ENCODE results near the gene CORO2A.
"Not testable (repeated sequence)": the region's sequence is repeated elsewhere in the genome, so short reads cannot be mapped to it uniquely, and the experiment has no call there.

CORO2A gene

DNA sequence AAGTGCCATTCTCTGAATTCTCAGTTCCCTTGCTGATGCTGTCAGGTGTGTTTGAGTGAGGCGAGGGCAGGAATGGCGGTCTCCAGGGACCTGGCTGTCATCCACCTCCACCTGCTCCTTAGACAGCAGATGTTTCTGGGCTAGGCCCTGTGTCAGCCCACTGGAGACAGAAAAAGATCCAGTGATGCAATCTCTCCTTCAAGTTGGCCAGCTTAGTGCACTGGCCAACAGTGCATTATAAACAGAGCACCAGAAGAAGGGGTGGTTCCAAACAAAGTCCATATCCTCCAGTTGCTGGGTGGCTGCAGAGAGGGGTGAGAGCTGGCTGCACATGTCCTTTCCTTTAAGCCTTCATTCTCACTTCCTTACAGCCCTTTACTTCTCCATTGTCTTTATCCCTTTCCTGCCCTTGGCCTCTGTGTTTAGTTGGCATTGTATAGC lies 109.4 kb downstream of the CORO2A start:
- H3K9me3 ChIP-seq (ENCODE audit: control extremely low read depth in 1 of 5, control insufficient read depth in 4 of 5, insufficient read depth in 2 of 5, low read depth in 1 of 5, low read length in 4 of 5), result no peaks in the 10 kb centered on the region
- H3K4me3 ChIP-seq (ENCODE audit: control insufficient read depth in 1 of 7, extremely low read depth in 1 of 7, insufficient read depth in 4 of 7, low read depth in 2 of 7, low read length in 6 of 7), result no peak overlapping the region
- no peaks in the 10 kb centered on the region for H3K27me3 ChIP-seq (replicated peaks in 2 of 5; ENCODE audit: control insufficient read depth in 4 of 5, insufficient read depth in 5 of 5, low read length in 4 of 5)
- WGBS (ENCODE audit: insufficient coverage), result 100% methylated on average over 2 of the region's 2 CpGs
- ChIA-PET CTCF (interaction anchor here (1.0 kb wide), 1 partner anchor 9 kb away, joined by 3 read pairs; no protein-coding TSS in a partner anchor), POLR2A (no interaction called here)
- H3K4me1 ChIP-seq (ENCODE audit: control extremely low read depth in 1 of 4, control insufficient read depth in 4 of 4, insufficient read depth in 4 of 4, low read length in 3 of 4), result peaks cover 0 to 9% (median 3%) of the 10 kb centered on the region in 4 experiments
- peaks cover 22 to 92% (median 59%) of the 10 kb centered on the region in 4 experiments for H3K36me3 ChIP-seq (ENCODE audit: control insufficient read depth in 4 of 4, insufficient read depth in 4 of 4, low read length in 3 of 4)
- no peak overlapping the region for H3K27ac ChIP-seq (ENCODE audit: insufficient read depth in 1 of 2, low read depth in 1 of 2, low read length in 2 of 2, poor library complexity in 1 of 2, severe bottlenecking in 2 of 2)
- no peak for DNase-seq

DNA sequence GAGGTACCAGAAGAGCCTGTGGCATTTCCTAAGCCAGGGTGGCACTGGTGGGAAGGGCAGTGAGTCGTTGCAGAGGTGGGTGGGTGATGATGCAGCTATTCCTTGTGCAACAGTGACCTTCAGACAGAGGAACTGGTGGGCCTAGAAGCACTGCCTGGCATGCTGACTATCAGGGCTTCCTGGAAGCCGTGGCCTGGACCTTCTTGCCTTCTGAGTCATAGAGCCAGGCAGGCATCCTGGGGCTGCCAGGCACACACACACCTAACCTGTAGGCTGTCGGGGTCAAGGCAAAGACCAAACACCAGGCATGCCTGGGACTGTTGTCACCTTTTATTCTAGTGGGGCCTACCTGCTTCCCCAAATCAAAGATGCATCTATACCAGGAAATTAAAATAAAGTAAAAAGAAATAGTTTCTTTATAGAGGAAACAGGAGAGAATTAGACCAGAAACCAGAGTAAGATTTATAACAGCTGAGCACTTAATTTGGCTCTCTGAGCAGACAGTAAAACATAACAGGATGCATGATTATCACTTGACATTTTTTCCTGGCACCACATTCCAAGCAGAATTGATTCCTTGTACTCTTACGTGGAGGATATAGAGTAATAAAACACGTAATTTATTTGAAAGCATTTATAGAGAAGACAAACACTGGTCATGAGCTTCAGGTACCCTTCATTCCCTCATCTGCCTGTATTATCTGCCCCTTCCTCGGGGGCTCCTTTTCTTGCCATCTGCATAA lies 110.8 kb downstream of the CORO2A start:
- Histone ChIP-seq H3K4me3 (ENCODE audit: control insufficient read depth in 1 of 7, extremely low read depth in 1 of 7, insufficient read depth in 4 of 7, low read depth in 2 of 7, low read length in 6 of 7) (no peak overlapping the region), H3K27me3 (replicated peaks in 2 of 5; ENCODE audit: control insufficient read depth in 4 of 5, insufficient read depth in 5 of 5, low read length in 4 of 5) (no peaks in the 10 kb centered on the region), H3K27ac (ENCODE audit: insufficient read depth in 1 of 2, low read depth in 1 of 2, low read length in 2 of 2, poor library complexity in 1 of 2, severe bottlenecking in 2 of 2) (no peak overlapping the region), H3K9me3 (ENCODE audit: control extremely low read depth in 1 of 5, control insufficient read depth in 4 of 5, insufficient read depth in 2 of 5, low read depth in 1 of 5, low read length in 4 of 5) (no peaks in the 10 kb centered on the region), H3K4me1 (ENCODE audit: control extremely low read depth in 1 of 4, control insufficient read depth in 4 of 4, insufficient read depth in 4 of 4, low read length in 3 of 4) (no peaks in the 10 kb centered on the region), H3K36me3 (ENCODE audit: control insufficient read depth in 4 of 4, insufficient read depth in 4 of 4, low read length in 3 of 4) (peaks cover 22 to 92% (median 65%) of the 10 kb centered on the region in 4 experiments)
- POLR2A ChIA-PET, result no interaction called here
- DNase-seq, result peak in 1 of 3 donors; percentile 14
- 75% methylated on average over 4 of the region's 6 CpGs for WGBS (ENCODE audit: insufficient coverage)
- CTCF ChIA-PET, result interaction anchor here (0.6 to 1.8 kb wide), 5 partner anchors 9 to 712 kb away, joined by 3 to 4 read pairs (median 3); no protein-coding TSS in a partner anchor

DNA sequence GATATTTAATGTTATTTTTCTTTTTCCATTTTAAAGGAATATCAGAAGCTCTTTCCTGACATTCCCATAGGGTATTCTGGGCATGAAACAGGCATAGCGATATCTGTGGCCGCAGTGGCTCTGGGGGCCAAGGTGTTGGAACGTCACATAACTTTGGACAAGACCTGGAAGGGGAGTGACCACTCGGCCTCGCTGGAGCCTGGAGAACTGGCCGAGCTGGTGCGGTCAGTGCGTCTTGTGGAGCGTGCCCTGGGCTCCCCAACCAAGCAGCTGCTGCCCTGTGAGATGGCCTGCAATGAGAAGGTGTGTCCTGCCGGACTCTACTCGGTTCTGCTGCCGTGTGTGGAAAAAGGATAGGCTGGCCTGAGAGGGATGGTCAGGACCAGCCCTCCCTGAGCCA lies 111.7 kb downstream of the CORO2A start:
- Histone ChIP-seq H3K36me3 (ENCODE audit: control insufficient read depth in 4 of 4, insufficient read depth in 4 of 4, low read length in 3 of 4) (peaks cover 22 to 88% (median 63%) of the 10 kb centered on the region in 4 experiments), H3K9me3 (ENCODE audit: control extremely low read depth in 1 of 5, control insufficient read depth in 4 of 5, insufficient read depth in 2 of 5, low read depth in 1 of 5, low read length in 4 of 5) (no peaks in the 10 kb centered on the region), H3K27ac (ENCODE audit: insufficient read depth in 1 of 2, low read depth in 1 of 2, low read length in 2 of 2, poor library complexity in 1 of 2, severe bottlenecking in 2 of 2) (no peak overlapping the region), H3K4me3 (ENCODE audit: control insufficient read depth in 1 of 7, extremely low read depth in 1 of 7, insufficient read depth in 4 of 7, low read depth in 2 of 7, low read length in 6 of 7) (no peak overlapping the region), H3K4me1 (ENCODE audit: control extremely low read depth in 1 of 4, control insufficient read depth in 4 of 4, insufficient read depth in 4 of 4, low read length in 3 of 4) (no peaks in the 10 kb centered on the region), H3K27me3 (replicated peaks in 2 of 5; ENCODE audit: control insufficient read depth in 4 of 5, insufficient read depth in 5 of 5, low read length in 4 of 5) (no peaks in the 10 kb centered on the region)
- WGBS (ENCODE audit: insufficient coverage), result 97% methylated on average over 12 of the region's 12 CpGs
- POLR2A ChIA-PET, result interaction anchor here (0.6 to 1.1 kb wide), 2 partner anchors 9 to 74 kb away, joined by 3 read pairs; no protein-coding TSS in a partner anchor
- CTCF ChIA-PET, result interaction anchor here (1.2 to 1.8 kb wide), 4 partner anchors 9 to 23 kb away, joined by 3 to 4 read pairs (median 4); no protein-coding TSS in a partner anchor
- DNase-seq, result no peak

DNA sequence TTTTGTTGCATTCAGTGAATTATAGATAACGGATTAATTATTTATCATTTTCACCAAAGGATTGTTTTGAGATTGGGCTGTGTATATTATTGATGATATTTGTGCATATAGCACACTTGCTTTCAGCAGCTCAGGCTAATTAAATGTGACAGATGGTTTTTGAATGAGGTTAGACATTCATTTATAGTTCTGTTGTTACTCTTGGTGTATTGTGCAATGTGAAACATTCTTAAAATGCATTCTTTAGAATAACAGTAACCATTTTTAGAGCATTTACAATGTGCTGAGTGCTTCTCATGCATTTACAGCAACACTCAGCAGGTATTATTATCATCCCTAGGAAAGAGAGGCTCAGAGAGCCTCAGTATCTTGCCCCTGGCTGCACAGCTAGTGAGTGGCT lies 112.1 kb downstream of the CORO2A start:
- peaks cover 22 to 84% (median 60%) of the 10 kb centered on the region in 4 experiments for H3K36me3 ChIP-seq (ENCODE audit: control insufficient read depth in 4 of 4, insufficient read depth in 4 of 4, low read length in 3 of 4)
- H3K4me3 ChIP-seq (ENCODE audit: control insufficient read depth in 1 of 7, extremely low read depth in 1 of 7, insufficient read depth in 4 of 7, low read depth in 2 of 7, low read length in 6 of 7), result no peak overlapping the region
- no peaks in the 10 kb centered on the region for H3K9me3 ChIP-seq (ENCODE audit: control extremely low read depth in 1 of 5, control insufficient read depth in 4 of 5, insufficient read depth in 2 of 5, low read depth in 1 of 5, low read length in 4 of 5)
- ChIA-PET POLR2A (interaction anchor here (0.6 to 1.1 kb wide), 2 partner anchors 9 to 75 kb away, joined by 3 read pairs; no protein-coding TSS in a partner anchor), CTCF (interaction anchor here (0.7 to 1.3 kb wide), 2 partner anchors 11 to 24 kb away, joined by 3 to 4 read pairs; no protein-coding TSS in a partner anchor)
- WGBS (ENCODE audit: insufficient coverage), result no CpG with 5 or more reads among the region's 1 CpG
- DNase-seq, result no peak
- H3K27ac ChIP-seq (ENCODE audit: insufficient read depth in 1 of 2, low read depth in 1 of 2, low read length in 2 of 2, poor library complexity in 1 of 2, severe bottlenecking in 2 of 2), result no peak overlapping the region
- H3K4me1 ChIP-seq (ENCODE audit: control extremely low read depth in 1 of 4, control insufficient read depth in 4 of 4, insufficient read depth in 4 of 4, low read length in 3 of 4), result peaks cover 0 to under 1% (median 0%) of the 10 kb centered on the region in 4 experiments
- H3K27me3 ChIP-seq (replicated peaks in 2 of 5; ENCODE audit: control insufficient read depth in 4 of 5, insufficient read depth in 5 of 5, low read length in 4 of 5), result no peaks in the 10 kb centered on the region

DNA sequence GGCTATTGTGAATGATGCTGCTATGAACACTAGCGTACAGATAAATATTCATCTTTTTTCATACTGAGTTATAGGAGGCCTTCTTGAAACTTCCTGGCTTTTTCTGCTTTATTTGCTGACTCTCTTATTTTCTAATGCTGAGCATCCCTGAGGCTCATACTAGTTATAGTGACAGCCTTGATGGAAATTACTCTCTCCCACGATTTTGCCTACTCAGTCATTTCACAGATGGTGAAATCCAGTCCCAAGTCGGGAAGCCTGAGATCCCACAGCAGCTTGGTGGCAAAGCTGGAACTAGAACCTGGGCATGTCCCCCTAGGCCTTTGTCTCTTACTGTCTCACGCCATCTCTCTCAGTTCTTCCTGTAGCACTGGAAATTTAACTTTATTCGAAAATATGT lies 113.5 kb downstream of the CORO2A start:
- POLR2A ChIA-PET, result interaction anchor here (0.7 kb wide), 1 partner anchor 18 kb away, joined by 4 read pairs; no protein-coding TSS in a partner anchor
- DNase-seq, result no peak
- no peaks in the 10 kb centered on the region for H3K27me3 ChIP-seq (replicated peaks in 2 of 5; ENCODE audit: control insufficient read depth in 4 of 5, insufficient read depth in 5 of 5, low read length in 4 of 5)
- CTCF ChIA-PET, result interaction anchor here (1.3 kb wide), 1 partner anchor 155 kb away, joined by 5 read pairs; no protein-coding TSS in a partner anchor
- H3K27ac ChIP-seq (ENCODE audit: insufficient read depth in 1 of 2, low read depth in 1 of 2, low read length in 2 of 2, poor library complexity in 1 of 2, severe bottlenecking in 2 of 2), result no peak overlapping the region
- no peak overlapping the region for H3K4me3 ChIP-seq (ENCODE audit: control insufficient read depth in 1 of 7, extremely low read depth in 1 of 7, insufficient read depth in 4 of 7, low read depth in 2 of 7, low read length in 6 of 7)
- WGBS (ENCODE audit: insufficient coverage), result 98% methylated on average over 4 of the region's 5 CpGs
- H3K36me3 ChIP-seq (ENCODE audit: control insufficient read depth in 4 of 4, insufficient read depth in 4 of 4, low read length in 3 of 4), result peaks cover 19 to 70% (median 49%) of the 10 kb centered on the region in 4 experiments
- no peaks in the 10 kb centered on the region for H3K9me3 ChIP-seq (ENCODE audit: control extremely low read depth in 1 of 5, control insufficient read depth in 4 of 5, insufficient read depth in 2 of 5, low read depth in 1 of 5, low read length in 4 of 5)
- peaks cover 0 to 13% (median 6%) of the 10 kb centered on the region in 4 experiments for H3K4me1 ChIP-seq (ENCODE audit: control extremely low read depth in 1 of 4, control insufficient read depth in 4 of 4, insufficient read depth in 4 of 4, low read length in 3 of 4)

DNA sequence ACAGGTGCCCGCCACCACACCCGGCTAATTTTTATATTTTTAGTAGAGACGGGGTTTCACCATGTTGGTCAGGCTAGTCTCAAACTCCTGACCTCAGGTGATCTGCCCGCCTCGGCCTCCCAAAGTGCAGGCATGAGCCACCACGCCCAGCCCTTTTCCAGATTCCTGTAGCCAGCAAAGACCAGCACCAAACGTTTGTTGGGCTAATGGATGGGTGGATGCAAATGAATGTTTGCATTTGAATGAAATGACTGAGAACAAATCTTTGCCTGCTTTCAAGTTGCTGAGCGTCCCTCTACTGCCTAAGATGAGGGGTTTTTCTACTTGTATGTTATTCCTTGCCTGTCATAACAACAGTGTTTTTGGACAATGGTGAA lies 115.9 kb downstream of the CORO2A start:
- Histone ChIP-seq H3K4me1 (ENCODE audit: control extremely low read depth in 1 of 4, control insufficient read depth in 4 of 4, insufficient read depth in 4 of 4, low read length in 3 of 4) (peaks cover 0 to 20% (median 12%) of the 10 kb centered on the region in 4 experiments), H3K36me3 (ENCODE audit: control insufficient read depth in 4 of 4, insufficient read depth in 4 of 4, low read length in 3 of 4) (peaks cover 6 to 58% (median 30%) of the 10 kb centered on the region in 4 experiments)
- DNase-seq; POLR2A ChIA-PET; H3K27me3 ChIP-seq (replicated peaks in 2 of 5; ENCODE audit: control insufficient read depth in 4 of 5, insufficient read depth in 5 of 5, low read length in 4 of 5); H3K4me3 ChIP-seq (ENCODE audit: control insufficient read depth in 1 of 7, extremely low read depth in 1 of 7, insufficient read depth in 4 of 7, low read depth in 2 of 7, low read length in 6 of 7); H3K27ac ChIP-seq (ENCODE audit: insufficient read depth in 1 of 2, low read depth in 1 of 2, low read length in 2 of 2, poor library complexity in 1 of 2, severe bottlenecking in 2 of 2); H3K9me3 ChIP-seq (ENCODE audit: control extremely low read depth in 1 of 5, control insufficient read depth in 4 of 5, insufficient read depth in 2 of 5, low read depth in 1 of 5, low read length in 4 of 5): not testable (repeated sequence)
- 100% methylated on average over 4 of the region's 8 CpGs for WGBS (ENCODE audit: insufficient coverage)
- CTCF ChIA-PET, result interaction anchor here (0.6 to 1.5 kb wide), 4 partner anchors 16 to 229 kb away, joined by 3 read pairs; no protein-coding TSS in a partner anchor
